ENCODE data around the gene METRN.

Gene METRN

GRCh38 chr16:725463-726187 is 10.7 kb downstream of the METRN start:
- no peak for DNase-seq

GRCh38 chr16:726188-726437 is 11.2 kb downstream of the METRN start:
- no peak for DNase-seq

- DNase-seq = peak; percentile 43
Observed at GRCh38 chr16:726438-727290, 11.7 kb downstream of the METRN start, which contains the start of the genes CCDC78 and HAGHL. Gene CCDC78, minus strand, starts transcription at chr16:726443. Its CDS starts 76 bp downstream, at chr16:726367. Gene HAGHL, plus strand, starts transcription at chr16:727106. Its CDS starts 404 bp downstream, at chr16:727510.

GRCh38 chr16:727291-727977 is 12.5 kb downstream of the METRN start:
- DNase-seq = no peak

GRCh38 chr16:728131-728889 is 13.4 kb downstream of the METRN start:
- no peak for DNase-seq

- DNase-seq = no peak
Observed at GRCh38 chr16:728890-729744, 14.2 kb downstream of the METRN start.

GRCh38 chr16:729768-730665 is 15.1 kb downstream of the METRN start:
- no peak for DNase-seq

GRCh38 chr16:730666-731509 is 16.0 kb downstream of the METRN start:
- no peak for DNase-seq

GRCh38 chr16:732332-732731 is 17.4 kb downstream of the METRN start:
- no peak for DNase-seq

- DNase-seq = no peak
Observed at GRCh38 chr16:732936-733335, 18.0 kb downstream of the METRN start.

- DNase-seq = no peak
Observed at GRCh38 chr16:733382-734207, 18.7 kb downstream of the METRN start.

GRCh38 chr16:734208-734980 is 19.5 kb downstream of the METRN start:
- DNase-seq = no peak

GRCh38 chr16:734981-735881 is 20.3 kb downstream of the METRN start:
- DNase-seq = no peak

GRCh38 chr16:735982-736453 is 21.1 kb downstream of the METRN start:
- DNase-seq = no peak

GRCh38 chr16:736936-737481 is 22.1 kb downstream of the METRN start:
- no peak for DNase-seq
